Suprapubic skin (tissue), 4 donors: ENCODE results near the gene CEBPG.

Experiments
- EP300 ChIP-seq: sonication (generic); formaldehyde crosslinking; IDR thresholded peaks from one replicate; pipeline ENCODE4 v1.6.1; 2017; ENCODE audit warnings: antibody characterized with exemption
- POLR2A ChIP-seq, 2 donors: fragments of 450-650 bp; IDR thresholded peaks; one replicate each; pipeline ENCODE4 v1.6.1; 2017; ENCODE audit warnings: antibody characterized with exemption in 2 of 2, mild to moderate bottlenecking in 2 of 2, moderate library complexity in 2 of 2
- POLR2AphosphoS5 ChIP-seq, 3 donors: sonication (generic); formaldehyde crosslinking; IDR thresholded peaks; one replicate each; pipeline ENCODE4 v1.6.1; 2017; ENCODE audit warnings: antibody characterized with exemption in 3 of 3
- TF ChIP-seq, protein P1 (sequence below), 2 donors: fragments of 200-600 bp in 1 of 2; fragments of 450-650 bp in 1 of 2; sonication (generic) in 1 of 2; IDR thresholded peaks; one replicate each; pipeline ENCODE4 v1.5.1; 2016 to 2019; ENCODE audit warnings: antibody characterized with exemption in 2 of 2, mild to moderate bottlenecking in 1 of 2, moderate library complexity in 1 of 2

DNA sequence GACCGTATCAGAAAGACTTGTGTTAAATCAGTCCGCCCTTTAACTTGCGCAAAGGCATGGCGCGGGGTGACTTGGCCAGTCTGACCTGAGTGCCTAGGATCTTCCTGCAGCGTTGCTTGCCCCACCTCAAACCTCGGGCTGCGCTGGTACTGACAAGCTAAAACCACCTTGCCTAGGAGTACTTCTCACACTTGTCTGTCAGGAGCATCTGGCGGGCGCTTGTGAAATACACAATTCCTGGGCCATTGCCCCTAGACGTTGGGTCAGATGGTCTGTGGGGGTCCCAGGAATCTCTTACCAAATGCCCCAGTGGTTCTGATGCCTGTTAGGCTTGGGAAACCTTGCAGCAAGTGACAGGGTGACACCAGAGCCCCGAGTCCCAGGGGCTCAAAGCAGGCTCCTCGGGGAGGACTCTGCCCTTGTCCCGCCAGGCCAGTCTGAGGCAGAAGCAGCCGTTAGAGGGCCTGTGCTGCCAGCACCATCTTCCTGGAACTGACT lies 12.9 kb downstream of the CEBPG start:
- no peak for TF ChIP-seq POLR2A (IDR thresholded peaks at IDR 0.05)
- TF ChIP-seq, protein P1, sequence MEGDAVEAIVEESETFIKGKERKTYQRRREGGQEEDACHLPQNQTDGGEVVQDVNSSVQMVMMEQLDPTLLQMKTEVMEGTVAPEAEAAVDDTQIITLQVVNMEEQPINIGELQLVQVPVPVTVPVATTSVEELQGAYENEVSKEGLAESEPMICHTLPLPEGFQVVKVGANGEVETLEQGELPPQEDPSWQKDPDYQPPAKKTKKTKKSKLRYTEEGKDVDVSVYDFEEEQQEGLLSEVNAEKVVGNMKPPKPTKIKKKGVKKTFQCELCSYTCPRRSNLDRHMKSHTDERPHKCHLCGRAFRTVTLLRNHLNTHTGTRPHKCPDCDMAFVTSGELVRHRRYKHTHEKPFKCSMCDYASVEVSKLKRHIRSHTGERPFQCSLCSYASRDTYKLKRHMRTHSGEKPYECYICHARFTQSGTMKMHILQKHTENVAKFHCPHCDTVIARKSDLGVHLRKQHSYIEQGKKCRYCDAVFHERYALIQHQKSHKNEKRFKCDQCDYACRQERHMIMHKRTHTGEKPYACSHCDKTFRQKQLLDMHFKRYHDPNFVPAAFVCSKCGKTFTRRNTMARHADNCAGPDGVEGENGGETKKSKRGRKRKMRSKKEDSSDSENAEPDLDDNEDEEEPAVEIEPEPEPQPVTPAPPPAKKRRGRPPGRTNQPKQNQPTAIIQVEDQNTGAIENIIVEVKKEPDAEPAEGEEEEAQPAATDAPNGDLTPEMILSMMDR (IDR thresholded peaks at IDR 0.05): no peak
- no peak for TF ChIP-seq POLR2AphosphoS5 (IDR thresholded peaks at IDR 0.05)
- TF ChIP-seq EP300: no peak
